CD4-positive, alpha-beta T cell (primary cell): ENCODE data around the gene ROCK2. TPM values are rescaled to one million over a fixed set of nuclear protein-coding genes. Genes with fewer than 3 reads are reported as not detected.

Source experiments
- ATAC-seq: fragments of 200-7000 bp; cut with Tn5 transposase; one replicate; pipeline ENCODE4 v1.10.0; 2022; ENCODE audit warnings: mild to moderate bottlenecking; ENCODE audit not compliant: poor library complexity
- CTCF ChIA-PET: fragments of 350-600 bp; sonication (Branson Sonifier 250); formaldehyde crosslinking; loops from one replicate; lab custom pipeline; 2021; ENCODE audit warnings: antibody characterized with exemption, inconsistent platforms; lab: Charles Lee
- POLR2A ChIA-PET: fragments of 350-600 bp; sonication (Branson Sonifier 250); formaldehyde crosslinking; loops from one replicate; lab custom pipeline; 2021; ENCODE audit warnings: antibody characterized with exemption, inconsistent platforms; lab: Charles Lee
- DNase-seq, 14 experiments: peaks; one replicate each; pipeline ENCODE4 v3.0.0-alpha.2; 2013 to 2020; ENCODE audit warnings: mixed read lengths in 2 of 14
- H3K27ac ChIP-seq, 2 donors: one replicate each; pipeline versions ENCODE4 v1.5.1 to v1.7.0; 2013; ENCODE audit warnings: low read length in 2 of 2, low read depth in 1 of 2, mild to moderate bottlenecking in 1 of 2
- H3K27me3 ChIP-seq, 2 experiments: 1 replicate in 1 of 2; 2 replicates in 1 of 2; pipeline versions ENCODE4 v1.6.1 to v1.7.0; 2013; ENCODE audit warnings: low read length in 2 of 2, control low read depth in 1 of 2, mild to moderate bottlenecking in 1 of 2, moderate library complexity in 1 of 2; ENCODE audit not compliant: insufficient read depth in 2 of 2, control insufficient read depth in 1 of 2
- H3K36me3 ChIP-seq: one replicate; pipeline ENCODE4 v1.6.1; 2013; ENCODE audit warnings: low read length, control low read depth; ENCODE audit not compliant: insufficient read depth
- H3K4me1 ChIP-seq: one replicate; pipeline ENCODE4 v1.6.1; 2013; ENCODE audit warnings: low read length, control low read depth; ENCODE audit not compliant: insufficient read depth
- H3K4me3 ChIP-seq: one replicate; pipeline ENCODE4 v1.5.1; 2013; ENCODE audit warnings: mild to moderate bottlenecking, low read length, moderate library complexity
- H3K9me3 ChIP-seq, 2 experiments: 1 replicate in 1 of 2; 2 replicates in 1 of 2; pipeline versions ENCODE4 v1.6.1 to v1.7.0; 2013; ENCODE audit warnings: low read length in 2 of 2, mild to moderate bottlenecking in 2 of 2, control low read depth in 1 of 2, moderate library complexity in 1 of 2; ENCODE audit not compliant: control insufficient read depth in 1 of 2, insufficient read depth in 1 of 2
- H3K27ac Mint-ChIP-seq: one replicate; pipeline ENCODE4 v1.8.0; 2020; ENCODE audit warnings: mixed read lengths
- H3K27me3 Mint-ChIP-seq: one replicate; pipeline ENCODE4 v1.8.0; 2021; ENCODE audit warnings: mixed read lengths
- H3K36me3 Mint-ChIP-seq: one replicate; pipeline ENCODE4 v1.8.0; 2021; ENCODE audit warnings: low read depth, mixed read lengths
- H3K4me1 Mint-ChIP-seq: one replicate; pipeline ENCODE4 v1.8.0; 2021; ENCODE audit warnings: low read depth, mixed read lengths
- H3K4me3 Mint-ChIP-seq: one replicate; pipeline ENCODE4 v1.8.0; 2020; ENCODE audit warnings: mild to moderate bottlenecking, mixed read lengths
- H3K9me3 Mint-ChIP-seq: one replicate; pipeline ENCODE4 v1.8.0; 2020; ENCODE audit warnings: mixed read lengths
- CTCF ChIP-seq: fragments of 200-600 bp; IDR thresholded peaks from one replicate; pipeline ENCODE4 v1.8.0; 2022; ENCODE audit warnings: antibody characterized with exemption, mild to moderate bottlenecking
- intact Hi-C, 2 experiments: fragments of 100-400 bp; cut with DNase I in 1 of 2; cut with micrococcal nuclease in 1 of 2; formaldehyde crosslinking; loops; one replicate each; pipeline versions ENCODE4 v1.15.1 to v1.9.0; 2023 to 2025; cut with DNase I, micrococcal nuclease
- total RNA-seq, 174 experiments: library from RNA in 2 of 174; stranded (reverse) in 2 of 174; gene quantifications; one replicate each; pipeline ENCODE4 v1.2.3 and lab custom pipeline; 2021 to 2026

Gene ROCK2
- total RNA-seq, 2 experiments from 2014 or later = 6.9 to 9.4 TPM

- H3K27me3 ChIP-seq = no peaks in the 10 kb centered on the region
- H3K4me1 ChIP-seq = no peaks in the 10 kb centered on the region
- H3K4me3 ChIP-seq = no peak overlapping the region
- no peak overlapping the region for H3K27ac ChIP-seq
- no peak for DNase-seq
- H3K9me3 ChIP-seq = no peaks in the 10 kb centered on the region
- peaks cover 12% of the 10 kb centered on the region for H3K36me3 Mint-ChIP-seq
- ATAC-seq = no peak
- H3K27ac Mint-ChIP-seq = no peak overlapping the region
- peaks cover 2% of the 10 kb centered on the region for H3K9me3 Mint-ChIP-seq
- no peak for TF ChIP-seq CTCF
- H3K36me3 ChIP-seq = peaks cover 5% of the 10 kb centered on the region
- H3K27me3 Mint-ChIP-seq = no peaks in the 10 kb centered on the region
- H3K4me1 Mint-ChIP-seq = peaks cover 39% of the 10 kb centered on the region
- ChIA-PET CTCF (interaction anchor here (1.9 kb wide), 1 partner anchor 16 kb away, joined by 4 read pairs; no protein-coding TSS in a partner anchor), POLR2A (no interaction called here)
- no peak overlapping the region for H3K4me3 Mint-ChIP-seq
- intact Hi-C loops = no loop called here
These were observed 54.2 kb downstream of the ROCK2 start for GRCh38 chr2:11290211-11290610.

- Mint-ChIP-seq H3K4me3 (no peak overlapping the region), H3K27ac (peak overlapping the region; percentile 4), H3K4me1 (peaks cover 39% of the 10 kb centered on the region), H3K36me3 (peaks cover 29% of the 10 kb centered on the region), H3K9me3 (peaks cover 8% of the 10 kb centered on the region), H3K27me3 (no peaks in the 10 kb centered on the region)
- no peak for ATAC-seq
- TF ChIP-seq CTCF = no peak
- DNase-seq = no peak
- no peaks in the 10 kb centered on the region for H3K27me3 ChIP-seq
- intact Hi-C loops = no loop called here
- ChIA-PET CTCF (interaction anchor here (1.9 kb wide), 1 partner anchor 18 kb away, joined by 4 read pairs; no protein-coding TSS in a partner anchor), POLR2A (no interaction called here)
- H3K27ac ChIP-seq = no peak overlapping the region
- peaks cover 6 to 7% of the 10 kb centered on the region in 2 experiments for H3K9me3 ChIP-seq
- H3K36me3 ChIP-seq = peaks cover 18% of the 10 kb centered on the region
- no peaks in the 10 kb centered on the region for H3K4me1 ChIP-seq
- H3K4me3 ChIP-seq = no peak overlapping the region
These were observed 56.0 kb downstream of the ROCK2 start for GRCh38 chr2:11288431-11288830.

DNA sequence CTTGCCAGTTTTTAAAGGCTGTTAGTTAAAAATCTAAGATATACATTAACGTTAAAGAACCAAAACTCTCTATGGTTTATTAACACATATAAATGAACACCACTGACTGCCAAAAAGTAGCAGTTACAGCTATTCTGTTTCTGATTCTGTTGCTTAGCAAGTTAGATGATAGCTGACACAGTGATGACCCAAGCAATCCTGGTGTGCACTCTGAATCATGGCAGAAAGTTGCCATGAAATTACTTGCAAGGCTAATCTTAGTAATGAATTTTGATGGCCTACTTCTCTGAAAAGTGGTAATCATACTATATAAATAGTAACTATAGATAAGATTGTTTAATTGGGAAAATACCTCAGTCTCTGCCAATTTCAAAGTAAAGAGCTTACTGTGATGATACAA is 57.7 kb downstream of the ROCK2 start:
- Histone ChIP-seq H3K9me3 (peaks cover 7 to 10% of the 10 kb centered on the region in 2 experiments), H3K27me3 (no peaks in the 10 kb centered on the region), H3K4me3 (no peak overlapping the region), H3K36me3 (peaks cover 18% of the 10 kb centered on the region), H3K4me1 (no peaks in the 10 kb centered on the region), H3K27ac (no peak overlapping the region)
- Mint-ChIP-seq H3K36me3 (peaks cover 43% of the 10 kb centered on the region), H3K9me3 (peaks cover 13% of the 10 kb centered on the region), H3K4me3 (no peak overlapping the region), H3K27ac (no peak overlapping the region), H3K4me1 (peaks cover 26% of the 10 kb centered on the region), H3K27me3 (no peaks in the 10 kb centered on the region)
- ChIA-PET CTCF (interaction anchor here (1.8 kb wide), 1 partner anchor 57 kb away, joined by 3 read pairs; the partner anchor contains the start of gene ROCK2), POLR2A (no interaction called here)
- no peak for TF ChIP-seq CTCF
- DNase-seq (no peak), ATAC-seq (no peak)
- intact Hi-C loops = no loop called here
